GM19099 (cell line): Measurements from ENCODE around the gene STPG3.
A peak's percentile ranks its signal among the peaks of the same experiment; 100 is the strongest.

Experiments
- POLR2A ChIP-seq: IDR thresholded peaks from 3 replicates; pipeline ENCODE4 v1.6.1; 2011; ENCODE audit warnings: low read depth; ENCODE audit not compliant: insufficient read length; ENCODE audit errors: extremely low read depth

STPG3 gene

DNA sequence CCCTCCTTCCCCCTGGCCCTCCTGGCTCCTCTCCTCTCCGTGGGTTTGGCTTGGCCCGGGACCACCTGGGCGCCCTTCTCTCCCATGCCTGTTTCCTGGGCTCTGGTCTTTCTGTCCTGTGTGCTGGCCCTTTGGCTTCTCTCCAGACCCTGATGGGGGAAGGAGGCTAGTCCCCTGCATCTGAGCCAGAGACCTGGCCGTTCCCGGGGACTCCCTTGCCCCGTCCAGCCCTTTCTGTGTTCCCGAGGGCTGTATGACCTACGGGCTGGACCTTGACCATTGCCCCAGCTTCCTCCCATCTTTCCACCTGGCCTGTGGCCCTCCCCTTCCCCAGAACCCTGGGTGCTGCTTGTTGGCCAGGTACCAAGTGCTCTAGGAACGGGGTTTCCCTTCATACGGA is 12.4 kb downstream of the STPG3 start:
- no peak for TF ChIP-seq POLR2A

DNA sequence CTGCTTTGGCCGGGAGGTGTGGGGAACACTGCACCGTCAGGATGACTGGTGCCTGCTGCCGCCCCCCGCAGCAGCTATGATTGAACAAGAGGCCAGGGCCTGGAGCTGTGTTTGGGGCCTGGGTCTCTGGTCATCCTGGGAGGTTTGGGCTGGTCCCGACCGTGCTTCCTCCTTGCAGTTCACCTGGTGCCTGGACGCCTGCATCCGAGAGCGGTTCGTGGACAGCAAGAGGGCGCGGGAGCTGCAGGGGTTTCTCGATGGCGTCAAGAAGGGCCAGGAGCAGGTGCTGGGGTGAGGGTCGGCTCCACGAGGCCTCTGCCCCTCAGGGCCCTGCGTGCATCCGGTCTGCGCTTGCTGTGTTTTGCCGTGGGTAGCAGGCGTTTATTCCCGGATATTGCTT is 13.0 kb downstream of the STPG3 start:
- no peak for TF ChIP-seq POLR2A

DNA sequence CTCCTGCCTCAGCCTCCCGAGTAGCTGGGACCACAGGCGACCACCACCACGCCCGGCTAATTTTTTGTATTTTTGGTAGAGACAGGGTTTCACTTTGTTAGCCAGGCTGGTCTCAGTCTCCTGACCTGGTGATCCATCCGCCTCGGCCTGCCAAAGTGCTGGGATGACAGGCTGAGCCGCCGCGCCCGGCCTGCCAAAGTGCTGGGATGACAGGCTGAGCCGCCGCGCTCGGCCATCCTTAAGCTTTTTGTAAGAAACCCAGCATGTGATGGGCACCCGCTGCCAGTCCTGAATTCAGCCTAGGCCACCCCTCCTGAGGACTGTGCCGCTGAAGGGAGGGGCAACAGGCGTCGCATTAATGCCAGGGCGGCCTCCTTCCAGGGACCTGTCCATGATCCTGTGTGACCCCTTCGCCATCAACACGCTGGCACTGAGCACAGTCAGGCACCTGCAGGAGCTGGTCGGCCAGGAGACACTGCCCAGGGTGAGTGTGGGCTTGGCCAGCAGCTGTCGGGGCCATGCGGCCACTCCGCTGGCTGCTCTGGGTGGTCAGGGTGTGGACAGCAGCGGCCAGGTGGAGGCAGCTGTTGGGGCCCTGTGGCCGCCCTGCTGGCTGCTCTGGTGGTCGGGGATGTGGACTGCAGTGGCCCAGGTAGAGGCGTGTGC is 14.5 kb downstream of the STPG3 start:
- TF ChIP-seq POLR2A: no peak

GRCh38 chr9:137266162-137266527 is 15.1 kb downstream of the STPG3 start:
- TF ChIP-seq POLR2A: no peak

GRCh38 chr9:137266585-137267453 is 15.7 kb downstream of the STPG3 start:
- no peak for TF ChIP-seq POLR2A

DNA sequence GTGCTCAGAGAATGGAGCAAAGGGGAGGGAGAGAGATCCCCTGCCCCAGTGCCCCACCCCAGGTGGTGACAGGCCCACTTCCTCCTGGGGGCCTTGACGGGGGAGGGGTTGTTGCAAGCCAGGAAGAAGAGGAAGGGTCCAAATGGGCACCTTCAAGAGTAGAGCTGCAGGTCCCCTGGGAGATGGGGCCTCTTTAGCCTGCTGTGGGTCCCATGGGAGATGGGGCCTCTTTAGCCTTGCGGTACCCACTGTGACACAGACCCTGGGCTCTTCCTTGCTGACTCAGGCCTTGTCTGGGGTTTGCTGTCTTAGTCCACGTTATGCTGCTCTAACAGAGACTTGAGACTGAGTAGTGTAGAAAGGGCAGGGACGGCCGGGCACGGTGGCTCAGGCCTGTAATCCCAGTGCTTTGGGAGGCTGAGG is 16.9 kb downstream of the STPG3 start:
- no peak for TF ChIP-seq POLR2A

DNA sequence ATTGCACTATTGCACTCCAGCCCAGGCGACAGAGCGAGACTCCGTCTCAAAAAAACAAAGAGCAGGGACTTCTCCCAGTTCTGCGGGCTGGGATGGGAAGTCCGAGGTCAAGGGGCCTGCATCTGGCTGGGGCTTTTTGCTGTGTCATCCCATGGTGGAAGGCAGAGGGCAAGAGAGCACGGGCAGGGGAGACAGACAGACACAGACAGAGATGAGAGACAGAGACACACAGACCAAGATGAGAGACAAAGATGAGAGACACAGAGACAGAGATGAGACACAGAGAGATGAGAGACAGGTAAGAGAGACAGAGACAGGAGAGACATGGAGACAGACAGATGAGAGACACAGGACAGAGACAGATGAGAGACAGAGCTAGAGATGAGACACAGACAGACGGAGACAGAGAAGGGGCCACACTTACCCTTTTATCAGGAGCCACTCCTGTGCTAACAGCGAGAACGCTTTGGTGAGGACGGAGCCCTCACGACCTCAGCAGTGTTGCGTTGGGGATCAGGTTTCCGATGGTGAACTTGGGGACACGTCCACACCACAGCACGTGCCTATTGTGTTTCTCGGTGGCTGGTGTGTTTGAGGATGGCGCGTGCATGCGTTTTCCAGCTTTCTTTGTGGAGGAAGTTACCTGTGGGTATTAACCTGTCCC is 17.6 kb downstream of the STPG3 start:
- no peak for TF ChIP-seq POLR2A

GRCh38 chr9:137269231-137269772 is 18.2 kb downstream of the STPG3 start:
- peak; percentile 42 for TF ChIP-seq POLR2A

GRCh38 chr9:137270929-137271695 is 20.0 kb downstream of the STPG3 start:
- TF ChIP-seq POLR2A: no peak

DNA sequence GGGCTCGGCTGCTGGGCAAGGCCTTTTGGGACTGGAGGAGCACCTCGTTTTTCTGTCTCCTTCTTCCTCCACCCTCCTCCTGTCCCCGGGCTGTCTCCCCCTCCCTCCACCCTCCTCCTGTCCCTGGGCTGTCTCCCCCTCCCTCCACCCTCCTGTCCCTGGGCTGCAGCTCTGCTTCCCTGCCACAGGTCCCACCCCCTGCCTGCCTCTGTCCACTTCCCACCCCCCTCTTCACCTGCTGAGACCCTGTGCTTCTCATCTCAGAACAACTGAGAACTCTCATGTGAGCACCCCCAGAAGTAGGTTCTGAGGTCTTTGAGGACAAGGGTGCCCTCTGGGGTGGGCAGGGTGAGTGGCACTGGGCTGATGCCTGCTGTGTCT is 20.6 kb downstream of the STPG3 start:
- no peak for TF ChIP-seq POLR2A

DNA sequence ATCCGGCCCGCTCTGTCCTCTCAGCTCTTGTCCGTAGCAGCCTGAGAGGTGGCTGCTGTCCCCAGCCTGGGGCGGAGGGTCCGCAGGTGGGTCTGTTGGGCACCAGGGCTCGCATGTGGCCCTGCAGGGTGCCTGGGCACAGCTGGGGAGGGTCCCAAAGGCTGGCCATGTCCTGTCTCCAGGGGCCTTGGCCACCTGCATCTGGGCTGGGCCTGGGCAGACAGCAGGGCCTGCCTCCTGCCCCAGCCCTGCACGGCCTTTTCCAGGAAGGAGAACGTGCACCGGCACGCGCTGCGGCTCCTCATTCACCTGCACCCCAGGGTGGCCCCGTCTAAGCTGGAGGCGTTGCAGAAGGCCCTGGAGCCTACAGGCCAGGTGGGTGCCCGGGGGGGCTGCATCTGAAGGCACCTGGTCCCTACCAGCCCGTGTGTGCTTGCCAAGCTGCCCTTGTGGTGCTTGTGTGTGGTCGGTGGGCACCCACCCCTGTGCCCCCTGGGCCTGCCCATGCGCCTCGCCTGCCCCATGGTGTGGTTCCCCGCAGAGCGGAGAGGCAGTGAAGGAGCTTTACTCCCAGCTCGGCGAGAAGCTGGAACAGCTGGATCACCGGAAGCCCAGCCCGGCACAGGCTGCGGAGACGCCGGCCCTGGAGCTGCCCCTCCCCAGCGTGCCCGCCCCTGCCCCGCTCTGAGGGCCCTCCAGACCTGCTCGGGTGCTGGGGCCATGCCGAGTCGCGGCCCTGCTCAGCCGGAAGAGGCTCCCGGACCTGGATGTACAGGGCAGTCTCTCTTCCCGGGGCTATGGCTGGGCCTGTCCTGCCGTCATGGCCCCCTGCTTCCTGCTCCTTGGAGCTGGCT is 21.4 kb downstream of the STPG3 start:
- no peak for TF ChIP-seq POLR2A

GRCh38 chr9:137273095-137273490 is 22.0 kb downstream of the STPG3 start:
- no peak for TF ChIP-seq POLR2A

DNA sequence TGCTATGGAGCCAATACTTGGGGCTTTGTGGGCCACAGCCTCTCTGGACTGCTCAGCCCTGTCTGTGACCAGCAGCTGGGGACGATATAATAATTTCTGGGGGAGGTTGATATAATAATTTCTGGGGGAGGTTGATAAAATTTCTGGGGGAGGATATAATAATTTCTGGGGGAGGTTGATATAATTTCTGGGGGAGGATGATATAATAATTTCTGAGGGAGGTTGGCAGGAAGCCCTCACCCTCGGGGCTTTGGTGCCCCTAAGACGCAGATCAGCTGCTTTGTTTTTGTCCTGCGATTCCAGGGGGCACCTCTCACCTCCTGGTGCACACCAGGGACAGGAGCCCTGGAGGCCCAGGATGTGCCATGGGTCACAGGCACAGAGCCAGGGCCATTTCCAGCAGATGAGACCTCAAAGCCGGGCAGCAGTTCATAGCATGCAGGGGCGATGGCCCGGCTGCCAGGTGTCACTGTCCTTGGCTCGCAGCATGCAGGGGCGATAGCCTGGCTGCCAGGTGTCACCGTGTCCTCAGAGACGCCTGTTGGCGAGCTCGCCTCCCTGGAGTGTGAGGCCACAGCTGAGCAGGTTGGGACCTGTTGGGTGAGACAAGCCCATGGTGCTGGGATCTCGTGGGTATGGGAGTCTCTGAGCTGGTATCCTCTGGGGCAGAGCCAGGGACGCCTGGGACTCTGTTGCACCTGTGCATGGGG is 22.7 kb downstream of the STPG3 start:
- TF ChIP-seq POLR2A: no peak
